ENCODE measurements around the gene PIP5KL1. TPM values are rescaled to one million over a fixed set of nuclear protein-coding genes. Genes with fewer than 3 reads are reported as not detected.

The PIP5KL1 gene
- total and polyA plus RNA-seq, 4 donors, result 2.0 to 9.0 (median 4.9) TPM

- TF ChIP-seq CTCF (IDR thresholded peaks at IDR 0.05; ENCODE audit: control extremely low read depth, extremely low read depth), result no peak
- Histone ChIP-seq H3K9ac (ENCODE audit: insufficient read depth in 1 of 2, low read length in 2 of 2) (peak overlapping the region in 1 of 2 donors; percentile 71), H3K9me3 (ENCODE audit: control insufficient read depth in 4 of 4, insufficient read depth in 3 of 4, low read length in 3 of 4) (no peaks in the 10 kb centered on the region), H3K27ac (ENCODE audit: low read depth in 1 of 2, low read length in 1 of 2) (peak overlapping the region; percentile 5 to 95), H3K4me1 (ENCODE audit: control insufficient read depth in 5 of 5, insufficient read depth in 5 of 5, low read length in 5 of 5) (peaks cover 0 to 45% (median 35%) of the 10 kb centered on the region in 5 donors), H3K4me3 (no peak overlapping the region), H3K36me3 (ENCODE audit: control insufficient read depth in 4 of 4, insufficient read depth in 4 of 4, low read length in 4 of 4) (peaks cover 0 to 11% (median 2%) of the 10 kb centered on the region in 4 donors), H3K27me3 (ENCODE audit: control insufficient read depth in 3 of 3, insufficient read depth in 3 of 3, low read length in 2 of 3) (no peaks in the 10 kb centered on the region)
- ATAC-seq (ENCODE audit: insufficient read depth, low FRiP score) (no peak), DNase-seq (peak; percentile 88 to 91 (median 90))
- 6 to 15% methylated on average over 12 of the region's 12 CpGs for WGBS, 2 donors
Observed at GRCh38 chr9:127904561-127905003, 26.0 kb downstream of the PIP5KL1 start.

- Histone ChIP-seq H3K9ac (ENCODE audit: insufficient read depth in 1 of 2, low read length in 2 of 2) (peak overlapping the region in 1 of 2 donors; percentile 63), H3K36me3 (ENCODE audit: control insufficient read depth in 4 of 4, insufficient read depth in 4 of 4, low read length in 4 of 4) (peaks cover 0 to 10% (median 2%) of the 10 kb centered on the region in 4 donors), H3K9me3 (ENCODE audit: control insufficient read depth in 4 of 4, insufficient read depth in 3 of 4, low read length in 3 of 4) (no peaks in the 10 kb centered on the region), H3K4me3 (no peak overlapping the region), H3K27me3 (ENCODE audit: control insufficient read depth in 3 of 3, insufficient read depth in 3 of 3, low read length in 2 of 3) (no peaks in the 10 kb centered on the region), H3K27ac (ENCODE audit: low read depth in 1 of 2, low read length in 1 of 2) (peak overlapping the region; percentile 5 to 95), H3K4me1 (ENCODE audit: control insufficient read depth in 5 of 5, insufficient read depth in 5 of 5, low read length in 5 of 5) (peaks cover 0 to 46% (median 35%) of the 10 kb centered on the region in 5 donors)
- TF ChIP-seq CTCF (IDR thresholded peaks at IDR 0.05; ENCODE audit: control extremely low read depth, extremely low read depth), result no peak
- peak; percentile 16 for ATAC-seq (ENCODE audit: insufficient read depth, low FRiP score)
- WGBS, 2 donors, result 19 to 20% methylated on average over 17 of the region's 17 CpGs
- peak; percentile 69 to 78 (median 69) for DNase-seq
Observed at GRCh38 chr9:127903557-127904475, 26.8 kb downstream of the PIP5KL1 start.

- H3K27me3 ChIP-seq (ENCODE audit: control insufficient read depth in 3 of 3, insufficient read depth in 3 of 3, low read length in 2 of 3), result no peaks in the 10 kb centered on the region
- H3K4me1 ChIP-seq (ENCODE audit: control insufficient read depth in 5 of 5, insufficient read depth in 5 of 5, low read length in 5 of 5), result peaks cover 6 to 37% (median 18%) of the 10 kb centered on the region in 5 donors
- ATAC-seq (ENCODE audit: insufficient read depth, low FRiP score), result peak; percentile 86
- TF ChIP-seq CTCF (IDR thresholded peaks at IDR 0.05; ENCODE audit: control extremely low read depth, extremely low read depth), result no peak
- 1% methylated on average over 62 to 89 of the region's 89 CpGs for WGBS, 2 donors
- peak; percentile 79 to 90 (median 80) for DNase-seq
- H3K36me3 ChIP-seq (ENCODE audit: control insufficient read depth in 4 of 4, insufficient read depth in 4 of 4, low read length in 4 of 4), result peaks cover 2 to 21% (median 16%) of the 10 kb centered on the region in 4 donors
- H3K9ac ChIP-seq (ENCODE audit: insufficient read depth in 1 of 2, low read length in 2 of 2), result peak within 1 kb of the TSS in 1 of 2 donors; percentile 76
- H3K9me3 ChIP-seq (ENCODE audit: control insufficient read depth in 4 of 4, insufficient read depth in 3 of 4, low read length in 3 of 4), result peaks cover 0 to 4% (median 0%) of the 10 kb centered on the region in 4 donors
- H3K27ac ChIP-seq (ENCODE audit: low read depth in 1 of 2, low read length in 1 of 2), result peak within 1 kb of the TSS; percentile 77 to 96
- peak within 1 kb of the TSS; percentile 91 for H3K4me3 ChIP-seq
Observed at GRCh38 chr9:127899128-127899943, 31.2 kb downstream of the PIP5KL1 start, which contains the start of gene ST6GALNAC6. TSS of gene ST6GALNAC6 (minus strand) at chr9:127899603. CDS start at chr9:127897981, 1,622 bp downstream.
